K562 (cell line): ENCODE results near the gene EVI5L. TPM values are rescaled to one million over a fixed set of nuclear protein-coding genes. Genes with fewer than 3 reads are reported as not detected.

ENCODE experiments used
- ARID1B ChIP-seq: fragments of 450-650 bp; IDR thresholded peaks from 2 replicates; pipeline ENCODE4 v1.6.1; 2016; ENCODE audit warnings: antibody characterized with exemption, mild to moderate bottlenecking, inconsistent platforms
- ASH1L ChIP-seq: fragments of 450-650 bp; IDR thresholded peaks from 2 replicates; pipeline ENCODE4 v1.6.1; 2018; ENCODE audit warnings: borderline replicate concordance, mild to moderate bottlenecking, low read depth; ENCODE audit not compliant: partially characterized antibody
- BDP1 ChIP-seq: IDR thresholded peaks from 3 replicates; pipeline ENCODE4 v1.6.1; 2011; ENCODE audit not compliant: insufficient read length, insufficient read depth
- CBX5 ChIP-seq: IDR thresholded peaks from 2 replicates; pipeline ENCODE4 v1.6.1; 2014; ENCODE audit warnings: low read depth, borderline replicate concordance
- FOXP1 ChIP-seq: sonication (generic); formaldehyde crosslinking; IDR thresholded peaks from 2 replicates; pipeline ENCODE4 v1.8.0; 2022; ENCODE audit warnings: mild to moderate bottlenecking, missing genetic modification reagents
- MTA1 ChIP-seq: fragments of 450-650 bp; IDR thresholded peaks from 2 replicates; pipeline ENCODE4 v1.6.1; 2017; ENCODE audit warnings: borderline replicate concordance
- RFX1 ChIP-seq: fragments of 450-650 bp; IDR thresholded peaks from 2 replicates; pipeline ENCODE4 v1.6.1; 2016; ENCODE audit warnings: mild to moderate bottlenecking, moderate library complexity
- TAF7 ChIP-seq: fragments of 450-650 bp; IDR thresholded peaks from 2 replicates; pipeline ENCODE4 v1.6.1; 2016; ENCODE audit warnings: missing genetic modification characterization, missing compliant biosample characterization
- TSC22D4 ChIP-seq: fragments of 450-650 bp; IDR thresholded peaks from 2 replicates; pipeline ENCODE4 v1.6.1; 2016; ENCODE audit warnings: missing genetic modification characterization, missing biosample characterization, control low read depth
- WHSC1 ChIP-seq: IDR thresholded peaks from one replicate; pipeline ENCODE4 v1.6.1; 2012; ENCODE audit warnings: low read length, control low read depth, inconsistent platforms
- ZC3H11A ChIP-seq: IDR thresholded peaks from 2 replicates; pipeline ENCODE4 v1.6.1; 2012; ENCODE audit warnings: low read depth, low read length, improper control_type of control experiment
- ZFP1 ChIP-seq: fragments of 450-650 bp; formaldehyde crosslinking; IDR thresholded peaks from 2 replicates; pipeline ENCODE4 v1.4.0; 2020; ENCODE audit warnings: mild to moderate bottlenecking, mixed read lengths
- ZNF121 ChIP-seq: sonication (generic); formaldehyde crosslinking; conservative IDR thresholded peaks from 2 replicates; pipeline ENCODE4 v1.8.0; 2022; ENCODE audit warnings: missing genetic modification reagents
- ZNF57 ChIP-seq: fragments of 450-650 bp; formaldehyde crosslinking; IDR thresholded peaks from 2 replicates; pipeline ENCODE4 v1.4.0; 2020; ENCODE audit warnings: mild to moderate bottlenecking, moderate library complexity
- ZNF766 ChIP-seq: fragments of 200-800 bp; sonication (Bioruptor generic); conservative IDR thresholded peaks from 2 replicates; pipeline ENCODE4 v1.6.1; 2016; ENCODE audit warnings: missing genetic modification characterization, missing compliant biosample characterization
- ZNF79 ChIP-seq: fragments of 250-450 bp; sonication (Bioruptor Pico); IDR thresholded peaks from 2 replicates; pipeline ENCODE4 v1.4.0; 2020; ENCODE audit warnings: low read depth, mild to moderate bottlenecking, moderate library complexity
- polyA plus RNA-seq, 8 experiments: library from polyadenylated mRNA; depleted of rRNA in 4 of 8; stranded (reverse) in 5 of 8; unstranded in 3 of 8; fragments of >200 nt; fragmentation: Nextera tagmentation in 2 of 8; fragmentation: Illumina TruSeq in 1 of 8; extraction: Ambion mirVana in 2 of 8; extraction: Trizol in 1 of 8; gene quantifications; 2 replicates each; pipeline versions ENCODE4 v1.2.1 to v1.2.3, GENCODE V29; 2011 to 2014; ENCODE audit warnings: inconsistent platforms in 1 of 8, missing spikeins in 1 of 8
- total RNA-seq, 7 experiments: library from RNA; depleted of rRNA in 6 of 7; stranded (reverse); fragments of >200 nt in 6 of 7; fragmentation: Illumina TruSeq in 2 of 7; extraction: Trizol in 2 of 7; gene quantifications; 2 replicates each; pipeline versions ENCODE4 v1.2.1 to v1.2.3, GENCODE V29; 2011 to 2021; ENCODE audit warnings: low replicate concordance in 1 of 7
- TF ChIP-seq, protein P1 (sequence below), 3 experiments: fragments of 200-800 bp in 1 of 3; sonication (Bioruptor generic) in 1 of 3; sonication (generic) in 1 of 3; formaldehyde crosslinking in 1 of 3; IDR thresholded peaks; 2 replicates each; pipeline versions ENCODE4 v1.6.1 to v1.8.0; 2016 to 2022; ENCODE audit warnings: mild to moderate bottlenecking in 2 of 3, missing compliant biosample characterization in 2 of 3, missing genetic modification characterization in 2 of 3, missing genetic modification reagents in 1 of 3
- TF ChIP-seq, protein P2 (sequence below): fragments of 200-800 bp; sonication (Bioruptor generic); IDR thresholded peaks from 2 replicates; pipeline ENCODE4 v1.6.1; 2016; ENCODE audit warnings: missing genetic modification characterization, missing compliant biosample characterization
- TF ChIP-seq, protein P3 (sequence below): fragments of 450-650 bp; IDR thresholded peaks from 2 replicates; pipeline ENCODE4 v1.6.1; 2016; ENCODE audit warnings: mild to moderate bottlenecking

EVI5L gene
- total and polyA plus RNA-seq, 9 of the 15 experiments (the other 6 are each of a cell fraction or from before 2014, with no cell fraction given): 0.69 to 1.8 (median 1.2) TPM; not detected in 2

DNA sequence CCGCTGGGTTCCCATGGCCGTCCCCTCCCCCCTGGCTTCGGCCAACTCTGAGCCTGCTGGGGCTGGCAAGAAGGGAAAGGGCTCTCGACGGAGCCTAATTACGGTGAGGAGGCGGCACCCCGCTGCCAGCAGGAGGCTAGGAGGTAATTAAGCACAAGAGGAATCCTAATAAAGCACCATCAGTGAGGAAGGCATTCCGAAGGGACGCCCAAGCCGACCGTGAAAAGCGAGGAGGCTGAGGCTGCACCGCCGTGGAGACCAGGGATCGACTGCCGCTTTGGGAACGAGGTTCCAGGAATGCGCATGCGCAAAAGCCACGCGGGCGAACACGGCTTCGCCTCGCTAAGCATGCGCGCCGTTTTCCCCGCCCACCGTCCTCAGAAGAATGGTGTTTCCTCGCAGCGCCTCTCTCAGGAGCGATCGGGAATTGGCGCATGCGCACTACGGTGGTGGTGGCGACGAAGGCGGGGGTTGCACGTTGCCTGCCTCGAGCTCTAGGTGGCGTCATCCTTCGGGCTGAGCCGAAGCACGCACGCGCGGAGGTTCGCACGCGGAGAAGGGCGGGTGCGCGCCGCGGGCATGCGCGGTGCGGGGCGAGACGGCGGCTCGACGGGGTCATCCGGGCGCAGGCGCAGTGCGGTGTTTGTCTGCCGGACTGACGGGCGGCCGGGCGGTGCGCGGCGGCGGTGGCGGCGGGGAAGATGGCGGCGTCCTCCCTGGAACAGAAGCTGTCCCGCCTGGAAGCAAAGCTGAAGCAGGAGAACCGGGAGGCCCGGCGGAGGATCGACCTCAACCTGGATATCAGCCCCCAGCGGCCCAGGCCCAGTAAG, 73.4 kb downstream of the EVI5L start, which contains the start of gene MAP2K7 (continued):
- TF ChIP-seq, protein P1, sequence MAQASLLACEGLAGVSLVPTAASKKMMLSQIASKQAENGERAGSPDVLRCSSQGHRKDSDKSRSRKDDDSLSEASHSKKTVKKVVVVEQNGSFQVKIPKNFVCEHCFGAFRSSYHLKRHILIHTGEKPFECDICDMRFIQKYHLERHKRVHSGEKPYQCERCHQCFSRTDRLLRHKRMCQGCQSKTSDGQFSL (CRISPR knock-in tag; IDR thresholded peaks at IDR 0.05): no peak
- TF ChIP-seq, protein P1 (tag; IDR thresholded peaks at IDR 0.05): no peak
- TF ChIP-seq ZNF79 (CRISPR knock-in tag): no peak
- TF ChIP-seq TAF7 (tag): peak; percentile 73
- TF ChIP-seq RFX1: no peak
- no peak for TF ChIP-seq BDP1
- TF ChIP-seq MTA1: no peak
- TF ChIP-seq, protein P2, sequence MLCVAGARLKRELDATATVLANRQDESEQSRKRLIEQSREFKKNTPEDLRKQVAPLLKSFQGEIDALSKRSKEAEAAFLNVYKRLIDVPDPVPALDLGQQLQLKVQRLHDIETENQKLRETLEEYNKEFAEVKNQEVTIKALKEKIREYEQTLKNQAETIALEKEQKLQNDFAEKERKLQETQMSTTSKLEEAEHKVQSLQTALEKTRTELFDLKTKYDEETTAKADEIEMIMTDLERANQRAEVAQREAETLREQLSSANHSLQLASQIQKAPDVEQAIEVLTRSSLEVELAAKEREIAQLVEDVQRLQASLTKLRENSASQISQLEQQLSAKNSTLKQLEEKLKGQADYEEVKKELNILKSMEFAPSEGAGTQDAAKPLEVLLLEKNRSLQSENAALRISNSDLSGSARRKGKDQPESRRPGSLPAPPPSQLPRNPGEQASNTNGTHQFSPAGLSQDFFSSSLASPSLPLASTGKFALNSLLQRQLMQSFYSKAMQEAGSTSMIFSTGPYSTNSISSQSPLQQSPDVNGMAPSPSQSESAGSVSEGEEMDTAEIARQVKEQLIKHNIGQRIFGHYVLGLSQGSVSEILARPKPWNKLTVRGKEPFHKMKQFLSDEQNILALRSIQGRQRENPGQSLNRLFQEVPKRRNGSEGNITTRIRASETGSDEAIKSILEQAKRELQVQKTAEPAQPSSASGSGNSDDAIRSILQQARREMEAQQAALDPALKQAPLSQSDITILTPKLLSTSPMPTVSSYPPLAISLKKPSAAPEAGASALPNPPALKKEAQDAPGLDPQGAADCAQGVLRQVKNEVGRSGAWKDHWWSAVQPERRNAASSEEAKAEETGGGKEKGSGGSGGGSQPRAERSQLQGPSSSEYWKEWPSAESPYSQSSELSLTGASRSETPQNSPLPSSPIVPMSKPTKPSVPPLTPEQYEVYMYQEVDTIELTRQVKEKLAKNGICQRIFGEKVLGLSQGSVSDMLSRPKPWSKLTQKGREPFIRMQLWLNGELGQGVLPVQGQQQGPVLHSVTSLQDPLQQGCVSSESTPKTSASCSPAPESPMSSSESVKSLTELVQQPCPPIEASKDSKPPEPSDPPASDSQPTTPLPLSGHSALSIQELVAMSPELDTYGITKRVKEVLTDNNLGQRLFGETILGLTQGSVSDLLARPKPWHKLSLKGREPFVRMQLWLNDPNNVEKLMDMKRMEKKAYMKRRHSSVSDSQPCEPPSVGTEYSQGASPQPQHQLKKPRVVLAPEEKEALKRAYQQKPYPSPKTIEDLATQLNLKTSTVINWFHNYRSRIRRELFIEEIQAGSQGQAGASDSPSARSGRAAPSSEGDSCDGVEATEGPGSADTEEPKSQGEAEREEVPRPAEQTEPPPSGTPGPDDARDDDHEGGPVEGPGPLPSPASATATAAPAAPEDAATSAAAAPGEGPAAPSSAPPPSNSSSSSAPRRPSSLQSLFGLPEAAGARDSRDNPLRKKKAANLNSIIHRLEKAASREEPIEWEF (CRISPR knock-in tag): no peak
- TF ChIP-seq ASH1L: no peak
- no peak for TF ChIP-seq ZC3H11A
- no peak for TF ChIP-seq ZNF766
- no peak for TF ChIP-seq ZNF121 (CRISPR knock-in tag)
- TF ChIP-seq ZFP1: no peak
- TF ChIP-seq ZNF57 (CRISPR knock-in tag): no peak
- TF ChIP-seq WHSC1: no peak
- no peak for TF ChIP-seq ARID1B
- TF ChIP-seq TSC22D4 (tag): no peak
- peak; percentile 33; the same call in 1 of the 2 replicates for TF ChIP-seq FOXP1 (CRISPR knock-in tag)
- TF ChIP-seq, protein P3, sequence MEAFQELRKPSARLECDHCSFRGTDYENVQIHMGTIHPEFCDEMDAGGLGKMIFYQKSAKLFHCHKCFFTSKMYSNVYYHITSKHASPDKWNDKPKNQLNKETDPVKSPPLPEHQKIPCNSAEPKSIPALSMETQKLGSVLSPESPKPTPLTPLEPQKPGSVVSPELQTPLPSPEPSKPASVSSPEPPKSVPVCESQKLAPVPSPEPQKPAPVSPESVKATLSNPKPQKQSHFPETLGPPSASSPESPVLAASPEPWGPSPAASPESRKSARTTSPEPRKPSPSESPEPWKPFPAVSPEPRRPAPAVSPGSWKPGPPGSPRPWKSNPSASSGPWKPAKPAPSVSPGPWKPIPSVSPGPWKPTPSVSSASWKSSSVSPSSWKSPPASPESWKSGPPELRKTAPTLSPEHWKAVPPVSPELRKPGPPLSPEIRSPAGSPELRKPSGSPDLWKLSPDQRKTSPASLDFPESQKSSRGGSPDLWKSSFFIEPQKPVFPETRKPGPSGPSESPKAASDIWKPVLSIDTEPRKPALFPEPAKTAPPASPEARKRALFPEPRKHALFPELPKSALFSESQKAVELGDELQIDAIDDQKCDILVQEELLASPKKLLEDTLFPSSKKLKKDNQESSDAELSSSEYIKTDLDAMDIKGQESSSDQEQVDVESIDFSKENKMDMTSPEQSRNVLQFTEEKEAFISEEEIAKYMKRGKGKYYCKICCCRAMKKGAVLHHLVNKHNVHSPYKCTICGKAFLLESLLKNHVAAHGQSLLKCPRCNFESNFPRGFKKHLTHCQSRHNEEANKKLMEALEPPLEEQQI: no peak
- 0 out of 2 replicates have a peak, but pooled peaks have one; percentile 49 for TF ChIP-seq CBX5
